A549 (cell line): Measurements from ENCODE around the gene TMED7.

Experiments
- BHLHE40 ChIP-seq: IDR thresholded peaks from 2 replicates; pipeline ENCODE4 v1.6.1; 2012; ENCODE audit warnings: low read depth, low read length, inconsistent platforms
- CHD2 ChIP-seq: fragments of 150-350 bp; IDR thresholded peaks from 2 replicates; pipeline ENCODE4 v1.6.1; 2014; ENCODE audit warnings: low read length; ENCODE audit not compliant: partially characterized antibody
- EP300 ChIP-seq, 2 experiments: fragments of >200 bp; sonication (Bioruptor Twin); formaldehyde crosslinking; IDR thresholded peaks; 2 replicates in 1 of 2; 3 replicates in 1 of 2; pipeline ENCODE4 v1.6.1; 2016 to 2017
- HOXA7 ChIP-seq: fragments of 250-450 bp; sonication (Bioruptor Pico); IDR thresholded peaks from 2 replicates; pipeline ENCODE4 v1.5.0; 2020; ENCODE audit warnings: mild to moderate bottlenecking, moderate library complexity
- POLR2A ChIP-seq: IDR thresholded peaks from 2 replicates; pipeline ENCODE4 v1.6.1; 2012; ENCODE audit warnings: mild to moderate bottlenecking, low read length
- SMC3 ChIP-seq: fragments of >200 bp; sonication (Bioruptor Twin); formaldehyde crosslinking; IDR thresholded peaks from 3 replicates; pipeline ENCODE4 v1.6.1; 2018; ENCODE audit warnings: inconsistent platforms
- TF ChIP-seq, protein P1 (sequence below): fragments of >200 bp; sonication (Bioruptor Twin); formaldehyde crosslinking; IDR thresholded peaks from 3 replicates; pipeline ENCODE4 v1.5.1; 2016
- TF ChIP-seq, protein P2 (sequence below): fragments of 450-650 bp; IDR thresholded peaks from 2 replicates; pipeline ENCODE4 v1.6.1; 2014; ENCODE audit warnings: antibody characterized with exemption

DNA sequence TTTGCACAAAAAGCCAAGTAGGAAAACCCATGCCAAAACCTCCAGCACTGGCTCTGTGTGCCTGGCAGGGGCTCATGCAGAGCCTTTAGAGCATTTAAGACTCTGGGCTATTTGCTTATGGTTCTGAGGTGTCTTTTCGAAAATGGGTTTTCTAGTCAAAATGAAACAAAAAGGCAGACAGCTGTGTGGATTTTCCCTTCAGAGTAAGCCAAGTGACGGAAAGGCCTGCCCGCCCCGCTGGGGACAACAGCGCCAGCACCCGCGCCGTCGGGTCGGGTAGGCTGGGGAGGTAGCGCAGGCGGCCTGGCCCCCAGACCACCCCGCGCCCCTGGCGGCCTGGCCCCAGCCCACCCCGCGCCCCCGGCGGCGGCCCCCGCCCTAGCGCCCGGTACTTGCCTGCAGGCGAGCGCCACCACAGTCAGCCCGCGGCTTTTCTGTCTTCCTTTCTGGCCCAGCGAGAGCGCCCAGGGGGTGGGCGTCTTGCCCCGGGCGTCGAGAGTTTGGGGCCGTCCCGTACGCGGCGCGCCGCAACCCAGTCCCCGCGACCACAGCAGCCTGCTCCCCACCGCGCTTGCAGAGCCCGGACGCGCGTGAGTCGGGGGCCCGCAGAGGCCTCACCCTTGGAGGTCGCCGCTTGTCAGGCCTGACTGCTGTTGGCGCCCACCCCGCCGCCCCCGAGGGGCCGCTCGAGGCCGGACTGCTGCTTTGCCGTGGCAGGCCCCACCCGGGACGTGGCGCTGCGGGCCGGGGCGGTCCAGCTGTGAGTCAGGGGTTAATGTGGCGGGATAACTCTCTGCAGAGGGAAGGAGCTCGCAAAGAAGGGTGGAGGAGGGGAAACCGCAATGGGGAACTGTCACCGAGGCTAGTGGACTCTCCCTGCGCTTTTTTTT, 23.9 kb downstream of the TMED7 start, which contains the start of gene TICAM2:
- TF ChIP-seq POLR2A (no peak), BHLHE40 (no peak), CHD2 (no peak), HOXA7 (CRISPR knock-in tag) (no peak), EP300 (IDR thresholded peaks at IDR 0.05) (no peak), SMC3 (no peak)
- TF ChIP-seq, protein P1, sequence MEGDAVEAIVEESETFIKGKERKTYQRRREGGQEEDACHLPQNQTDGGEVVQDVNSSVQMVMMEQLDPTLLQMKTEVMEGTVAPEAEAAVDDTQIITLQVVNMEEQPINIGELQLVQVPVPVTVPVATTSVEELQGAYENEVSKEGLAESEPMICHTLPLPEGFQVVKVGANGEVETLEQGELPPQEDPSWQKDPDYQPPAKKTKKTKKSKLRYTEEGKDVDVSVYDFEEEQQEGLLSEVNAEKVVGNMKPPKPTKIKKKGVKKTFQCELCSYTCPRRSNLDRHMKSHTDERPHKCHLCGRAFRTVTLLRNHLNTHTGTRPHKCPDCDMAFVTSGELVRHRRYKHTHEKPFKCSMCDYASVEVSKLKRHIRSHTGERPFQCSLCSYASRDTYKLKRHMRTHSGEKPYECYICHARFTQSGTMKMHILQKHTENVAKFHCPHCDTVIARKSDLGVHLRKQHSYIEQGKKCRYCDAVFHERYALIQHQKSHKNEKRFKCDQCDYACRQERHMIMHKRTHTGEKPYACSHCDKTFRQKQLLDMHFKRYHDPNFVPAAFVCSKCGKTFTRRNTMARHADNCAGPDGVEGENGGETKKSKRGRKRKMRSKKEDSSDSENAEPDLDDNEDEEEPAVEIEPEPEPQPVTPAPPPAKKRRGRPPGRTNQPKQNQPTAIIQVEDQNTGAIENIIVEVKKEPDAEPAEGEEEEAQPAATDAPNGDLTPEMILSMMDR: peak; percentile 29; the same call in 2 of the 3 replicates
- TF ChIP-seq, protein P2, sequence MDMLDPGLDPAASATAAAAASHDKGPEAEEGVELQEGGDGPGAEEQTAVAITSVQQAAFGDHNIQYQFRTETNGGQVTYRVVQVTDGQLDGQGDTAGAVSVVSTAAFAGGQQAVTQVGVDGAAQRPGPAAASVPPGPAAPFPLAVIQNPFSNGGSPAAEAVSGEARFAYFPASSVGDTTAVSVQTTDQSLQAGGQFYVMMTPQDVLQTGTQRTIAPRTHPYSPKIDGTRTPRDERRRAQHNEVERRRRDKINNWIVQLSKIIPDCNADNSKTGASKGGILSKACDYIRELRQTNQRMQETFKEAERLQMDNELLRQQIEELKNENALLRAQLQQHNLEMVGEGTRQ: no peak
